Testis (tissue), 3 donors: ENCODE data around the gene SEMA4D. TPM values are rescaled to one million over a fixed set of nuclear protein-coding genes. Genes with fewer than 3 reads are reported as not detected.

Experiments
- DNase-seq: peaks from one replicate; pipeline ENCODE4 v3.0.0-alpha.2; 2019
- H3K27ac ChIP-seq, 2 donors: fragments of 200-600 bp; sonication (generic); one replicate each; pipeline ENCODE4 v1.5.1; 2019
- H3K27me3 ChIP-seq: fragments of 200-600 bp; sonication (generic); one replicate; pipeline ENCODE4 v1.5.1; 2019
- H3K36me3 ChIP-seq: fragments of 200-600 bp; sonication (generic); one replicate; pipeline ENCODE4 v1.5.1; 2017; ENCODE audit warnings: low read depth; ENCODE audit errors: missing control alignments
- H3K4me1 ChIP-seq: fragments of 200-600 bp; sonication (generic); one replicate; pipeline ENCODE4 v1.5.1; 2019
- H3K4me3 ChIP-seq, 2 donors: fragments of 200-600 bp; sonication (generic); one replicate each; pipeline ENCODE4 v1.5.1; 2017 to 2019
- H3K9me3 ChIP-seq: fragments of 200-600 bp; sonication (generic); one replicate; pipeline ENCODE4 v1.5.1; 2017
- POLR2A ChIP-seq: fragments of 450-650 bp; IDR thresholded peaks from one replicate; pipeline ENCODE4 v1.6.1; 2017; ENCODE audit warnings: antibody characterized with exemption, mild to moderate bottlenecking, moderate library complexity
- WGBS, 2 donors: methylation state at CpG; one replicate each; pipeline ENCODE4 v1.1.5; 2018; 5-methylcytosine and 5-hydroxymethylcytosine counted together
- intact Hi-C: fragments of 100-400 bp; cut with DNase I; formaldehyde crosslinking; loops from one replicate; pipeline ENCODE4 v1.15.1; 2023; ENCODE audit warnings: low total_unique reads
- polyA plus RNA-seq: library from polyadenylated mRNA; stranded (reverse); fragments of 350-450 nt; fragmentation: Illumina TruSeq; extraction: RNeasy Lipid Tissue Mini Kit (QIAGEN cat#74804); gene quantifications from one replicate; pipeline ENCODE4 v1.2.3, GENCODE V29; 2014; ENCODE audit warnings: low read depth, low replicate concordance; ENCODE audit not compliant: insufficient read depth
- total RNA-seq, 2 donors: library from RNA; depleted of rRNA; stranded (reverse); fragments of >200 nt; gene quantifications; one replicate each; pipeline ENCODE4 v1.2.3, GENCODE V29; 2016
- TF ChIP-seq, protein P1 (sequence below), 3 experiments: fragments of 450-650 bp in 2 of 3; fragments of 200-600 bp in 1 of 3; sonication (generic) in 1 of 3; IDR thresholded peaks; one replicate each; pipeline ENCODE4 v1.5.1; 2016 to 2019; ENCODE audit warnings: antibody characterized with exemption in 3 of 3, mild to moderate bottlenecking in 2 of 3, moderate library complexity in 1 of 3

The SEMA4D gene
- total and polyA plus RNA-seq, 3 donors from 2014 or later = 26.2 to 53.1 (median 38.7) TPM

DNA sequence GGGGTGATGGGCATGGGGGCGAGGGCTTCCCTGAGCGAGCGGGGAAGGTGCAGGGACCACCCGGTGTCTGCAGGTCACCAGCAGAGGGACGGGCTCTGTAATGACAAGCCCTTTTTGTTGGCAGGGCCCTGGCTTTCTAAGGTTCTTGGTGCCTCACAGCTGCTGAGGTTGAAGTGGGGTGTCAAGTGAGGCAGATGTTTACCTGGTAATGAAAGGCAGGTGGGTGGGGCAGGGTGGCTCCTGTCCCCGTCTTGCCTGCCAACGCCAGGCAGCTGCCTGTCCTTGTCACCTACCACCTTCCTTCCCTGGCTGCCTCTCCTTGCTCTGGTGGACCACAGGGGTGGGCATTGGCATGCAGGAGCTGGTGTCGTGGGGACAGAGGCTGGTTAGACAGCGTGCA, 41.0 kb upstream of the SEMA4D start:
- Histone ChIP-seq H3K27ac (no peak overlapping the region), H3K4me1 (no peaks in the 10 kb centered on the region), H3K9me3 (no peaks in the 10 kb centered on the region), H3K27me3 (no peaks in the 10 kb centered on the region), H3K4me3 (no peak overlapping the region), H3K36me3 (no peaks in the 10 kb centered on the region)
- intact Hi-C loops = no loop called here
- WGBS, 2 donors = 90 to 96% methylated on average over 7 to 9 of the region's 9 CpGs
- DNase-seq = no peak
- TF ChIP-seq POLR2A = no peak
- TF ChIP-seq, protein P1, sequence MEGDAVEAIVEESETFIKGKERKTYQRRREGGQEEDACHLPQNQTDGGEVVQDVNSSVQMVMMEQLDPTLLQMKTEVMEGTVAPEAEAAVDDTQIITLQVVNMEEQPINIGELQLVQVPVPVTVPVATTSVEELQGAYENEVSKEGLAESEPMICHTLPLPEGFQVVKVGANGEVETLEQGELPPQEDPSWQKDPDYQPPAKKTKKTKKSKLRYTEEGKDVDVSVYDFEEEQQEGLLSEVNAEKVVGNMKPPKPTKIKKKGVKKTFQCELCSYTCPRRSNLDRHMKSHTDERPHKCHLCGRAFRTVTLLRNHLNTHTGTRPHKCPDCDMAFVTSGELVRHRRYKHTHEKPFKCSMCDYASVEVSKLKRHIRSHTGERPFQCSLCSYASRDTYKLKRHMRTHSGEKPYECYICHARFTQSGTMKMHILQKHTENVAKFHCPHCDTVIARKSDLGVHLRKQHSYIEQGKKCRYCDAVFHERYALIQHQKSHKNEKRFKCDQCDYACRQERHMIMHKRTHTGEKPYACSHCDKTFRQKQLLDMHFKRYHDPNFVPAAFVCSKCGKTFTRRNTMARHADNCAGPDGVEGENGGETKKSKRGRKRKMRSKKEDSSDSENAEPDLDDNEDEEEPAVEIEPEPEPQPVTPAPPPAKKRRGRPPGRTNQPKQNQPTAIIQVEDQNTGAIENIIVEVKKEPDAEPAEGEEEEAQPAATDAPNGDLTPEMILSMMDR (IDR thresholded peaks at IDR 0.05) = no peak

DNA sequence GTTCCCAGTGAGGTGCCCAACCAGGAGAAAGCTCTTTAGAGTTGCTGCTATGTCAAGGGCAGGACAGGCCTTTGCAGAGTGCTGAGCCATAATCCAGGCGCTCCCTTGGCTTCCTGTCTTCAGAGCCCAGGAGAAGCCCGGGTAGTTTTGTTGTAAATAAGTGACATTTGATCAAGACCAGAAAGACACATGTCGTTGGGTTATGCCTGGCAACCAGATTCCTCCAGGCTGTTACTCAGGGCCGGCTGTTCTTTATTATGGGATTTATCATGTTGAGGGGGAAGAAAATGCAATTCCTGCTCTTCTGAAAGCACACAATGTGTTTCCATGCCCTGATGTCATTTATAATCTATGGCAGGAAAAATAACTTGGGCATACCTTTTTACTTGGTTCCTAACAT, 39.3 kb upstream of the SEMA4D start:
- Histone ChIP-seq H3K4me3 (no peak overlapping the region), H3K36me3 (no peaks in the 10 kb centered on the region), H3K27me3 (no peaks in the 10 kb centered on the region), H3K27ac (no peak overlapping the region), H3K4me1 (no peaks in the 10 kb centered on the region), H3K9me3 (no peaks in the 10 kb centered on the region)
- TF ChIP-seq, protein P1 (IDR thresholded peaks at IDR 0.05) = no peak
- TF ChIP-seq POLR2A = no peak
- 77 to 83% methylated on average over 4 of the region's 4 CpGs for WGBS, 2 donors
- intact Hi-C loops = no loop called here
- no peak for DNase-seq

DNA sequence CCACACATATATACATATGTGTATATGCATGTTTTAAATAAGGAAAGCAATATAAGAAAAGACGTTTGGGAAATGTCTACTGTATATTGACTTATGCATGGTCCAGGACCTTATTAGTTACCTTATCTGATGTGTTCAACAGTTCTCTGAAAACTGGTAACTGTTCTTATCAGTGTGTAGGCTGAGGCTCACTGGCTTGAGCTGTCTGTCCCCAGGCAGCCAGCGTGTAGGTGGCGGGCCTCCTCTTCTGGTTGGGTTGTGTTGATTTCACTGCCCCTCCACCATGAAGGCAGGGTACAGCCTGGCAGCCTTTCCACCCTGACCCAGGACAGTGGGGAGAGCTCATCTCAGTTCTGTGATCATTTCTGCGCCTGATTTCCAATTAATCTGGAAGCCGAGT, 38.7 kb upstream of the SEMA4D start:
- no peaks in the 10 kb centered on the region for H3K9me3 ChIP-seq
- H3K4me1 ChIP-seq = no peaks in the 10 kb centered on the region
- no peak overlapping the region for H3K27ac ChIP-seq
- H3K27me3 ChIP-seq = no peaks in the 10 kb centered on the region
- intact Hi-C loops = no loop called here
- H3K4me3 ChIP-seq = no peak overlapping the region
- 76 to 81% methylated on average over 4 to 5 of the region's 5 CpGs for WGBS, 2 donors
- no peak for DNase-seq
- H3K36me3 ChIP-seq = no peaks in the 10 kb centered on the region
- TF ChIP-seq, protein P1 (IDR thresholded peaks at IDR 0.05) = no peak

DNA sequence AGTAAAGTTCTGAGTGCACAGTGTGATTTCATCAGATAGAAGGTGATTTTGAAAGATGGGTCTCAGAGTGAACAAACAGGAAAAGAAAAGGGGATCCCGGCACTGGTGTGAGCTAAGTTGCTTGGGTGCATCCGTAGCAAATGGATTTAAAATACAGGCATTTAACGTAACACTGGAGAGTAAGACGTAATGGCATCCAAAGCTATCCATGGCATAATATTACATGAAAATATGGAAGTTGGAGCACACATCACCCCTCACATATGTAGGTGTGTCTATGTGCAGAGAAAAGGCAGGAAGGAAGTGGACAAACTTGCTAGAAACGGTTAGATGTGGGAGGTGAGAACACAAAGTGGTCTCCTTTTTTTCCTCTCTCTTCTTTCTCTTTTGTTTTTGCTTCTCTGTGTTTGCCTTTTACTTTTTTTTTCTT, 38.2 kb upstream of the SEMA4D start:
- no peaks in the 10 kb centered on the region for H3K4me1 ChIP-seq
- no peak overlapping the region for H3K4me3 ChIP-seq
- no peak overlapping the region for H3K27ac ChIP-seq
- TF ChIP-seq, protein P1 (IDR thresholded peaks at IDR 0.05) = no peak
- no peak for TF ChIP-seq POLR2A
- H3K27me3 ChIP-seq = no peaks in the 10 kb centered on the region
- WGBS, 2 donors = 73 to 78% methylated on average over 5 of the region's 5 CpGs
- intact Hi-C loops = no loop called here
- no peaks in the 10 kb centered on the region for H3K36me3 ChIP-seq
- DNase-seq = no peak
- H3K9me3 ChIP-seq = no peaks in the 10 kb centered on the region

DNA sequence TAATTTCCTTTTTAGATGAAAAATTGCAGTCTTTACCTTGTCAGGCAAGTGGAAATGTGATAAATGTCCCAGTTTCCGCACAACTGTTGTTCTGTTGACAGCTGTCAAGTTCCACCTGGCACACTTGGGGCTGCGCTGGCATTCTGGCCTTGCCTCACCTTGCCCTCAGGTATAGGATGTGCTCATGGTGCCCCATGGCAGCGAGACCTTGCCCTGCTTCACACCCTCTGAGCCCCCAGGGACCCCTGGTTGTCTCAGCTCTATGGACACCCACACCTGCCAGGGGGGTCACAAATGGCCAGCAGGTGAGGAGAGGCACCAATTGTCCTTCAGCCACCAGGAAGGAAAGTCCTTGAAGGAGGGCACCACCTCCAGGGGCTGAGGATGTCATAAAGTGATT, 37.5 kb upstream of the SEMA4D start:
- no peak for DNase-seq
- no peaks in the 10 kb centered on the region for H3K4me1 ChIP-seq
- no peak for TF ChIP-seq POLR2A
- TF ChIP-seq, protein P1 (IDR thresholded peaks at IDR 0.05) = no peak
- no peaks in the 10 kb centered on the region for H3K36me3 ChIP-seq
- intact Hi-C loops = no loop called here
- H3K27me3 ChIP-seq = no peaks in the 10 kb centered on the region
- H3K27ac ChIP-seq = no peak overlapping the region
- no peak overlapping the region for H3K4me3 ChIP-seq
- 98 to 100% methylated on average over 1 to 3 of the region's 3 CpGs for WGBS, 2 donors
- H3K9me3 ChIP-seq = no peaks in the 10 kb centered on the region
